H1 (cell line): ENCODE results near the gene EVA1B. TPM values are rescaled to one million over a fixed set of nuclear protein-coding genes. Genes with fewer than 3 reads are reported as not detected.

ENCODE experiments used
- KDM4A ChIP-seq: IDR thresholded peaks from one replicate; pipeline ENCODE4 v1.7.1; 2012; ENCODE audit warnings: low read depth, mild to moderate bottlenecking, moderate library complexity, low read length, inconsistent platforms; ENCODE audit not compliant: severe bottlenecking
- SIN3A ChIP-seq, 2 experiments: IDR thresholded peaks in 1 of 2; conservative IDR thresholded peaks in 1 of 2; 2 replicates each; pipeline ENCODE4 v1.6.1; 2011 to 2012; ENCODE audit warnings: low read length in 2 of 2, improper control_type of control experiment in 1 of 2, low read depth in 1 of 2, mild to moderate bottlenecking in 1 of 2
- SP4 ChIP-seq: IDR thresholded peaks from 2 replicates; pipeline ENCODE4 v1.6.1; 2012; ENCODE audit warnings: low read length, inconsistent platforms
- polyA plus RNA-seq, 7 experiments: library from polyadenylated mRNA; depleted of rRNA in 3 of 7; stranded (reverse) in 5 of 7; unstranded in 2 of 7; fragments of >200 nt in 5 of 7; fragments of 200-250 nt in 2 of 7; gene quantifications; 1 replicate in 5 of 7; 2 replicates in 1 of 7; 4 replicates in 1 of 7; pipeline versions ENCODE4 v1.2.1 to v1.2.3, GENCODE V29; 2011 to 2013; ENCODE audit warnings: missing spikeins in 2 of 7, mixed read lengths in 2 of 7
- total RNA-seq: library from RNA; stranded (reverse); fragmentation: NEBNext Ultra II Directional; extraction: Animal tissue kit (Norgen Biotek cat#: 25700); gene quantifications from 2 replicates; pipeline ENCODE4 v1.2.1, GENCODE V29; 2021

EVA1B gene
- total and polyA plus RNA-seq, 2 of the 8 experiments (the other 6 are each of a cell fraction or from before 2014, with no cell fraction given) = 10.0 to 19.9 TPM

DNA sequence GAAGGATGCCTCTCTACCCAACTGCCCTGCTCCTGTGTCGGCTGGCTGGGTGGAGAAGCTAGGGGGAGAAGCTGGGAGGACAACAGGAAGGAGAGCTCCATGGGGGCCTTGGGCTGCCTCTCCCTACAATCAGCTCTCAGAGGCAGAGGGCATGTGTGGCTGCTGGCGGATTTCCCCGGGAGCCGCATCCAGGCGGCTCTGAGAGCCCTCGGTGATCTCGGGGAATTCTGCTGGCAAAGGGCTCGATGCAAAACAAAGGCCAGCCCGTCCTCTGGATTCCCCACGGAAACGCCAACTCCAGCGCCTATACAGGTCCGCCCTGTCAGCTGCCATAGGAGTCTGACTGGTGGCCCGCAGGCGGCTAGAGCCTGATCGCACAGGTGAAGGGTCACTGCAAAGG lies 26.4 kb upstream of the EVA1B start (continued):
- TF ChIP-seq SP4 (no peak), KDM4A (no peak), SIN3A (conservative IDR thresholded peaks at IDR 0.05 in 1 of 2, IDR thresholded peaks at IDR 0.05 in 1 of 2; ENCODE audit: low read depth in 1 of 2, low read length in 2 of 2) (no peak)
